Measurements from ENCODE around the gene RARS2.

GRCh38 chr6:87630746-87631145 lies 41.0 kb upstream of the RARS2 start:
- TF ChIP-seq, protein P1, sequence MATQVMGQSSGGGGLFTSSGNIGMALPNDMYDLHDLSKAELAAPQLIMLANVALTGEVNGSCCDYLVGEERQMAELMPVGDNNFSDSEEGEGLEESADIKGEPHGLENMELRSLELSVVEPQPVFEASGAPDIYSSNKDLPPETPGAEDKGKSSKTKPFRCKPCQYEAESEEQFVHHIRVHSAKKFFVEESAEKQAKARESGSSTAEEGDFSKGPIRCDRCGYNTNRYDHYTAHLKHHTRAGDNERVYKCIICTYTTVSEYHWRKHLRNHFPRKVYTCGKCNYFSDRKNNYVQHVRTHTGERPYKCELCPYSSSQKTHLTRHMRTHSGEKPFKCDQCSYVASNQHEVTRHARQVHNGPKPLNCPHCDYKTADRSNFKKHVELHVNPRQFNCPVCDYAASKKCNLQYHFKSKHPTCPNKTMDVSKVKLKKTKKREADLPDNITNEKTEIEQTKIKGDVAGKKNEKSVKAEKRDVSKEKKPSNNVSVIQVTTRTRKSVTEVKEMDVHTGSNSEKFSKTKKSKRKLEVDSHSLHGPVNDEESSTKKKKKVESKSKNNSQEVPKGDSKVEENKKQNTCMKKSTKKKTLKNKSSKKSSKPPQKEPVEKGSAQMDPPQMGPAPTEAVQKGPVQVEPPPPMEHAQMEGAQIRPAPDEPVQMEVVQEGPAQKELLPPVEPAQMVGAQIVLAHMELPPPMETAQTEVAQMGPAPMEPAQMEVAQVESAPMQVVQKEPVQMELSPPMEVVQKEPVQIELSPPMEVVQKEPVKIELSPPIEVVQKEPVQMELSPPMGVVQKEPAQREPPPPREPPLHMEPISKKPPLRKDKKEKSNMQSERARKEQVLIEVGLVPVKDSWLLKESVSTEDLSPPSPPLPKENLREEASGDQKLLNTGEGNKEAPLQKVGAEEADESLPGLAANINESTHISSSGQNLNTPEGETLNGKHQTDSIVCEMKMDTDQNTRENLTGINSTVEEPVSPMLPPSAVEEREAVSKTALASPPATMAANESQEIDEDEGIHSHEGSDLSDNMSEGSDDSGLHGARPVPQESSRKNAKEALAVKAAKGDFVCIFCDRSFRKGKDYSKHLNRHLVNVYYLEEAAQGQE (IDR thresholded peaks at IDR 0.05), result no peak
- no peak for TF ChIP-seq NFE2L2 (conservative IDR thresholded peaks at IDR 0.05; ENCODE audit: low read length)
- TF ChIP-seq POLR2A (IDR thresholded peaks at IDR 0.05; ENCODE audit: low read length), result no peak
- TF ChIP-seq CHD4 (IDR thresholded peaks at IDR 0.05; ENCODE audit: borderline replicate concordance), result no peak
- TF ChIP-seq CBX2 (IDR thresholded peaks at IDR 0.05; ENCODE audit: borderline replicate concordance, low read depth), result no peak
- TF ChIP-seq, protein P2, sequence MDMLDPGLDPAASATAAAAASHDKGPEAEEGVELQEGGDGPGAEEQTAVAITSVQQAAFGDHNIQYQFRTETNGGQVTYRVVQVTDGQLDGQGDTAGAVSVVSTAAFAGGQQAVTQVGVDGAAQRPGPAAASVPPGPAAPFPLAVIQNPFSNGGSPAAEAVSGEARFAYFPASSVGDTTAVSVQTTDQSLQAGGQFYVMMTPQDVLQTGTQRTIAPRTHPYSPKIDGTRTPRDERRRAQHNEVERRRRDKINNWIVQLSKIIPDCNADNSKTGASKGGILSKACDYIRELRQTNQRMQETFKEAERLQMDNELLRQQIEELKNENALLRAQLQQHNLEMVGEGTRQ (IDR thresholded peaks at IDR 0.05), result no peak
- TF ChIP-seq RAD21 (conservative IDR thresholded peaks at IDR 0.05 in 1 of 2, IDR thresholded peaks at IDR 0.05 in 1 of 2), result no peak
- TF ChIP-seq MAZ (IDR thresholded peaks at IDR 0.05; ENCODE audit: borderline replicate concordance, low read depth, low read length), result no peak

Measured in A549 (cell line).